BE2C (cell line): ENCODE measurements around the gene MARCHF6.
"Not testable (repeated sequence)": the region's sequence is repeated elsewhere in the genome, so short reads cannot be mapped to it uniquely, and the experiment has no call there.

Experiments used
- DNase-seq: peaks from one replicate; pipeline ENCODE4 v3.0.0-alpha.2; 2020
- H3K27me3 ChIP-seq: fragments of 250-450 bp; sonication (Bioruptor Pico); 2 replicates; pipeline ENCODE4 v1.5.1; 2020; ENCODE audit warnings: mild to moderate bottlenecking
- H3K36me3 ChIP-seq: fragments of 250-450 bp; sonication (Bioruptor Pico); 2 replicates; pipeline ENCODE4 v1.5.1; 2020; ENCODE audit warnings: mild to moderate bottlenecking
- H3K4me1 ChIP-seq: fragments of 250-450 bp; sonication (Bioruptor Pico); 2 replicates; pipeline ENCODE4 v1.5.1; 2020
- H3K4me3 ChIP-seq: 2 replicates; pipeline ENCODE4 v1.5.1; 2011; ENCODE audit warnings: low read depth, low read length
- H3K9me3 ChIP-seq: fragments of 250-450 bp; sonication (Bioruptor Pico); 2 replicates; pipeline ENCODE4 v1.5.1; 2020
- CTCF ChIP-seq: IDR thresholded peaks from 2 replicates; pipeline ENCODE4 v1.5.1; 2012; ENCODE audit warnings: mild to moderate bottlenecking, low read depth, low read length

MARCHF6 gene

GRCh38 chr5:10370931-10371330 is 17.4 kb downstream of the MARCHF6 start:
- TF ChIP-seq CTCF = no peak
- peaks cover 1% of the 10 kb centered on the region; the same call in 1 of the 2 replicates for H3K36me3 ChIP-seq
- H3K4me3 ChIP-seq = no peak overlapping the region
- peaks cover 5% of the 10 kb centered on the region; the same call in 1 of the 2 replicates for H3K4me1 ChIP-seq
- no peak for DNase-seq
- H3K9me3 ChIP-seq = no peaks in the 10 kb centered on the region
- H3K27me3 ChIP-seq = no peaks in the 10 kb centered on the region

DNA sequence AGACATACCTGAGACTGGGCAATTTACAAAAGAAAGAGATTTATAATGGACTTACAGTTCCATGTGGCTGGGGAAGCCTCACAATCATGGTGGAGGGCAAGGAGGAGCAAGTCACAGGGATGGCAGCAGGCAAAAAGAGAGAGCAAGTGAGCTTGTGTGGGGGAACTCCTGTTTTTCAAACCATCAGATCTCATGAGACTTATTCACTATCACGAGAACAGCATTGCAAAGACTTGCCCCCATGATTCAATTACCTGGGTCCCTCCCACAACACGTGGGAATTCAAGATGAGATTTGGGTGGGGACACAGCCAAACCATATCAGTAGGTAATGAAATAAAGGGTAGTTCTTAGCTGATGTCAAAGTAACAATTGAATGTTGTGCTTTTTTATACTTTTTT is 17.9 kb downstream of the MARCHF6 start:
- H3K27me3 ChIP-seq, H3K36me3 ChIP-seq, DNase-seq, H3K4me3 ChIP-seq, H3K9me3 ChIP-seq, H3K4me1 ChIP-seq: not testable (repeated sequence)

GRCh38 chr5:10372726-10373709 is 19.5 kb downstream of the MARCHF6 start:
- H3K4me3 ChIP-seq = no peak overlapping the region
- peaks cover 3% of the 10 kb centered on the region; the same call in 1 of the 2 replicates for H3K9me3 ChIP-seq
- no peak for TF ChIP-seq CTCF
- H3K36me3 ChIP-seq = peaks cover 10% of the 10 kb centered on the region
- H3K27me3 ChIP-seq = no peaks in the 10 kb centered on the region
- DNase-seq = no peak
- H3K4me1 ChIP-seq = peaks cover 5% of the 10 kb centered on the region

DNA sequence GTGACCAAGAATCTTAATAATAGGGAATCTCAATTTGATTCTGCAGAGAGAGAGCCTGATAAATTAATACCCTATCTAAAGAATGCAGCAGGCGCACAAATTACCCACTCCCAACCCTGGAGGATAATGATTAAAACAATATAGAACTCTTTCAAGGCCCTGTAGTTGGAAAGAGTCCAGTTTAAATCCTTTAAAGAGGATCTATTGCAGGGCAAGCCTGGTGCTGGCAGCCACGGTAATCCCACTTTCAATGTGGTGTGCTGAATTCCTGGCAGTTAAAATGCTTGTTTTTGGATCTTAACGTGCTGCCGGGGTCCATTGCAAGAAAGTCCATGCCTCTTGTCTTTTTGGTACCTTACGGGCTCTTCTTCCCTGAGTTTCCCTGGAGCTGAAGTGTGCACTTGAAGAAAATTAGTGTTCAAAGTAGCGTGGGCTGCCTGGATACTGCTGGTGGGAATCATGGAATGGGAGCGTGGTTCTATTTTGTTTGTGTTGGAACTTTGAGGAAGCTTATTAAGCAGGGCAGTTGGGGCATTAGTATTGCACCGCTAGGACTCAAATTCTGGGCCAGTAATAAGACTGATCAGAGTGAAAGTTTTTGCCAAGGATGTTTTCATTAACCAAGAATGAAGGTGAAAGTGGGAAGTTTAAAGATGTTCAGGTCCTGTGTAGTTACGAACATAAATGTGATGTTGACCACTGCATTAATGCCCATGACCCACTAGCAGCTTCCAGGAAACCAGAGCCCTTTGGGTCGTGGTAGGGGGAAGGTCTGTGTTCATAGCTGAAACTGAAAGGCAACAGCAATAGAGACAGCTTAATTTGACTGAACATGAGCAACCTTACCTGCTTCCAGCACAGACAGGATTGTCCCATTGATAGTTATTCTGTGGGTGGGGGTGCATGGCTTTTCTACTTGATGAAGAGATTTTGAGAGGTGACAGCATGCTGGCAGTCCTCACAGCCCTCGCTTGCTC is 20.8 kb downstream of the MARCHF6 start:
- no peaks in the 10 kb centered on the region for H3K27me3 ChIP-seq
- DNase-seq = no peak
- H3K4me3 ChIP-seq = no peak overlapping the region
- H3K36me3 ChIP-seq = peaks cover 18% of the 10 kb centered on the region
- no peak for TF ChIP-seq CTCF
- H3K4me1 ChIP-seq = peaks cover 5% of the 10 kb centered on the region
- H3K9me3 ChIP-seq = peaks cover 3% of the 10 kb centered on the region; the same call in 1 of the 2 replicates

DNA sequence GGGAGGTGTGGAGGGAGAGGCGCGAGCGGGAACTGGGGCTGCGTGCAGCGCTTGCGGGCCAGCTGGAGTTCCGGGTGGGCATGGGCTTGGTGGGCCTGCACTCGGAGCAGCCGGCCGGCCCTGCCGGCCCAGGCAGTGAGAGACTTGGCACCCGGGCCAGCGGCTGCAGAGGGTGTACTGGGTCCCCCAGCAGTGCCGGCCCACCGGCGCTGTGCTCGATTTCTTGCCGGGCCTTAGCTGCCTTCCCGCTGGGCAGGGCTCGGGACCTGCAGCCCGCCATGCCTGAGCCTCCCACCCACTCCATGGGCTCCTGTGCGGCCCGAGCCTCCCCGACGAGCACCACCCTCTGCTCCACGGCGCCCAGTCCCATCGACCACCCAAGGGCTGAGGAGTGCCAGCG is 21.7 kb downstream of the MARCHF6 start:
- not testable (repeated sequence) for H3K27me3 ChIP-seq, H3K4me3 ChIP-seq, H3K9me3 ChIP-seq, H3K4me1 ChIP-seq, DNase-seq
- peaks cover 26% of the 10 kb centered on the region for H3K36me3 ChIP-seq

DNA sequence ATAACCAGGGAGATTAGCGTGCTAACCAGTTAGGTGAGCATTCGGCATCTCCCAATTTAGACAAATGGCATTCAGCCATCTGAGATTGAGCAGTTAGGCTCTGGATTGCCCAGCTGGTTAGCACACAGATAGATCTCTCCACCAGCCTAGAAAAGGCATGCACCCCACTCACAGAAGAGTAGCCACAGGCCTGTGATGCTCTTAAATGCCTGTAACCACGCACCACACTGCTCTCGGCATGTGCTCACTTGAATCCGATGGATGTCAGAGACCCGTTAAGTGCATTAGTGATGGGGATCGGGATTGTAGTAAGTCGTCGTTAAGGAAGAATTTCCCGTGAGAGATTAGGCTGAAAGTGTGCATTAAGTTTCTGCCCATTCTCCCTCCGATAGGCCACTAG is 23.0 kb downstream of the MARCHF6 start:
- no peak for DNase-seq
- no peak for TF ChIP-seq CTCF

More for the DNA sequence above, 23.0 kb downstream of the MARCHF6 start:
- no peaks in the 10 kb centered on the region for H3K27me3 ChIP-seq
- peaks cover 35% of the 10 kb centered on the region for H3K36me3 ChIP-seq
- H3K4me3 ChIP-seq = no peak overlapping the region
- H3K4me1 ChIP-seq = no peaks in the 10 kb centered on the region; the same call in 1 of the 2 replicates
- H3K9me3 ChIP-seq = peaks cover 3% of the 10 kb centered on the region; the same call in 1 of the 2 replicates
